ENCODE data around the gene LILRA5.

The LILRA5 gene

DNA sequence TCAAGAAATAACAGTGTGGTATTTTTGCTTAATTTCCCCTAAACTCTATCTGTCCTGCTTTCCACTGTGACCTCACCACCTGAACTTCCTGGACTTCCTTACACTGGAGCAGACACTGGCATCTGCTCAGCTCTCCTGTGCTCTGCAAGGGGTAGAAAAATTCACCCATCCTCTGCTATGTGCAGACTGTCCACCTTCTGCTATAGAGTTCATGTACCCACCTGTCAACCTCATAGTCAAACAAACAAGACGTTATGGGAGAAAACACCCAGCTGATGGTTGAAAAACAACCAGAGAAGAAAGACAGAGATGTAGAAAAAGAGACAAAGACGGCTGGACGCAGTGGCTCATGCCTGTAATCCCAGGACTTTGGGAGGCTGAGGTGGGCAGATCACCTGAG lies 39.6 kb upstream of the LILRA5 start:
- Histone ChIP-seq H3K4me1 (ENCODE audit: insufficient read depth, insufficient read length) (peaks cover 2% of the 10 kb centered on the region), H3K9me3 (ENCODE audit: insufficient read depth, low read length) (no peaks in the 10 kb centered on the region), H3K4me3 (ENCODE audit: insufficient read length, low read depth) (no peak overlapping the region), H3K27me3 (ENCODE audit: insufficient read depth, insufficient read length) (peaks cover 16% of the 10 kb centered on the region), H3K36me3 (ENCODE audit: insufficient read depth, insufficient read length, low read length) (no peaks in the 10 kb centered on the region), H3K9ac (ENCODE audit: insufficient read length, low read depth) (no peak overlapping the region)
- TF ChIP-seq ZNF274 (IDR thresholded peaks at IDR 0.05; ENCODE audit: low read depth, low read length), result no peak
- TF ChIP-seq YY1 (IDR thresholded peaks at IDR 0.05; ENCODE audit: insufficient read depth, insufficient read length), result no peak
- TF ChIP-seq SUZ12 (IDR thresholded peaks at IDR 0.05; ENCODE audit: extremely low read depth, insufficient read depth, insufficient read length), result no peak
- DNase-seq (ENCODE audit: low read depth, low spot score), result no peak

- H3K4me3 ChIP-seq (ENCODE audit: insufficient read length, low read depth), result no peak overlapping the region
- H3K36me3 ChIP-seq (ENCODE audit: insufficient read depth, insufficient read length, low read length), result no peaks in the 10 kb centered on the region
- no peaks in the 10 kb centered on the region for H3K4me1 ChIP-seq (ENCODE audit: insufficient read depth, insufficient read length)
- no peak overlapping the region for H3K9ac ChIP-seq (ENCODE audit: insufficient read length, low read depth)
- no peak for DNase-seq (ENCODE audit: low read depth, low spot score)
- no peak for TF ChIP-seq SUZ12 (IDR thresholded peaks at IDR 0.05; ENCODE audit: extremely low read depth, insufficient read depth, insufficient read length)
- TF ChIP-seq YY1 (IDR thresholded peaks at IDR 0.05; ENCODE audit: insufficient read depth, insufficient read length), result no peak
- TF ChIP-seq ZNF274 (IDR thresholded peaks at IDR 0.05; ENCODE audit: low read depth, low read length), result no peak
- peaks cover 20% of the 10 kb centered on the region for H3K27me3 ChIP-seq (ENCODE audit: insufficient read depth, insufficient read length)
- H3K9me3 ChIP-seq (ENCODE audit: insufficient read depth, low read length), result no peaks in the 10 kb centered on the region
Observed at GRCh38 chr19:54352041-54352440, 39.1 kb upstream of the LILRA5 start.

DNA sequence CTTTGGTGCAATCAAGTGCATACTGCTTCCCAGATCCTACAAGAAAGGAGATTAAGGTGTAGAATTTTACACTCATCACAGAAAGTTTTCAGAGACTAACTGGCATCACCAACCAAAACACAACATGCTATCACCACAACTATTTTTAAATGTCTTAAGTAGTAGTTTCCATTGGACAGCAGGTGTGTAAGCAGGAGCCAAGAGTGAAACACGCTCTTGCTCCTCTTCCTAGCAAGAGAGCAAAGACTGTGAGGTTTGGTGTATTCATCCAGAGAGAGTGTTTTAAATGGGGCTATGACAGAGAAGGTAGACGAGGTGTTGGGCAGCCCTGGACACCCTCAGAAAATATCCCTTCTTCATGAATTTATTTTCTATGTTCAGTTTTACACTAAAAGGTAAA lies 38.5 kb upstream of the LILRA5 start:
- no peaks in the 10 kb centered on the region for H3K36me3 ChIP-seq (ENCODE audit: insufficient read depth, insufficient read length, low read length)
- H3K9ac ChIP-seq (ENCODE audit: insufficient read length, low read depth), result no peak overlapping the region
- no peak for DNase-seq (ENCODE audit: low read depth, low spot score)
- H3K4me3 ChIP-seq (ENCODE audit: insufficient read length, low read depth), result no peak overlapping the region
- H3K27me3 ChIP-seq (ENCODE audit: insufficient read depth, insufficient read length), result peaks cover 22% of the 10 kb centered on the region
- no peaks in the 10 kb centered on the region for H3K4me1 ChIP-seq (ENCODE audit: insufficient read depth, insufficient read length)
- TF ChIP-seq YY1 (IDR thresholded peaks at IDR 0.05; ENCODE audit: insufficient read depth, insufficient read length), result no peak
- no peak for TF ChIP-seq SUZ12 (IDR thresholded peaks at IDR 0.05; ENCODE audit: extremely low read depth, insufficient read depth, insufficient read length)
- TF ChIP-seq ZNF274 (IDR thresholded peaks at IDR 0.05; ENCODE audit: low read depth, low read length), result no peak
- no peaks in the 10 kb centered on the region for H3K9me3 ChIP-seq (ENCODE audit: insufficient read depth, low read length)

GRCh38 chr19:54345938-54346386 lies 33.0 kb upstream of the LILRA5 start:
- no peaks in the 10 kb centered on the region for H3K4me1 ChIP-seq (ENCODE audit: insufficient read depth, insufficient read length)
- no peak overlapping the region for H3K9ac ChIP-seq (ENCODE audit: insufficient read length, low read depth)
- no peak overlapping the region for H3K4me3 ChIP-seq (ENCODE audit: insufficient read length, low read depth)
- H3K36me3 ChIP-seq (ENCODE audit: insufficient read depth, insufficient read length, low read length), result no peaks in the 10 kb centered on the region
- DNase-seq (ENCODE audit: low read depth, low spot score), result no peak
- H3K27me3 ChIP-seq (ENCODE audit: insufficient read depth, insufficient read length), result peaks cover 22% of the 10 kb centered on the region
- H3K9me3 ChIP-seq (ENCODE audit: insufficient read depth, low read length), result no peaks in the 10 kb centered on the region
- TF ChIP-seq YY1 (IDR thresholded peaks at IDR 0.05; ENCODE audit: insufficient read depth, insufficient read length) (no peak), ZNF274 (IDR thresholded peaks at IDR 0.05; ENCODE audit: low read depth, low read length) (no peak), SUZ12 (IDR thresholded peaks at IDR 0.05; ENCODE audit: extremely low read depth, insufficient read depth, insufficient read length) (no peak)

DNA sequence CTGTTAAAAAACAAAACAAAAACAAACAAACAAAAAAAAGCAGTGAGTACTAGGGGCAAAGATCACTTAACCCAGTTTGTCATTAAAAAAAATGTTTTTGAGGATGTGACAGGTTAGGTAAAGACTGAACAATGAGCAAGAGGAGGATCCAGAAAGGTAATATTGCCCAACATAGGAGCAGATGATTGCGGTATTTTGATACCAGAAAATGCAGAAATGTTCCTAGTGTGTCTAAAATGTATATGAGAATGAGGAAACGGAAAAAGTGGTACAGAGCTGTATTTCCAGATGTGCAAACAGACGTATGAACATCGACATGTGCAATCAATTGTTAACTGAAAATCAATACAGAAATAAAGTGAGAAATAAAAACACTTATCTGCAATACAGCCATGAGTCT lies 30.9 kb upstream of the LILRA5 start:
- Histone ChIP-seq H3K4me1 (ENCODE audit: insufficient read depth, insufficient read length) (no peaks in the 10 kb centered on the region), H3K36me3 (ENCODE audit: insufficient read depth, insufficient read length, low read length) (no peaks in the 10 kb centered on the region), H3K27me3 (ENCODE audit: insufficient read depth, insufficient read length) (peaks cover 8% of the 10 kb centered on the region), H3K4me3 (ENCODE audit: insufficient read length, low read depth) (no peak overlapping the region), H3K9me3 (ENCODE audit: insufficient read depth, low read length) (no peaks in the 10 kb centered on the region), H3K9ac (ENCODE audit: insufficient read length, low read depth) (no peak overlapping the region)
- TF ChIP-seq SUZ12 (IDR thresholded peaks at IDR 0.05; ENCODE audit: extremely low read depth, insufficient read depth, insufficient read length) (no peak), YY1 (IDR thresholded peaks at IDR 0.05; ENCODE audit: insufficient read depth, insufficient read length) (no peak), ZNF274 (IDR thresholded peaks at IDR 0.05; ENCODE audit: low read depth, low read length) (no peak)
- DNase-seq (ENCODE audit: low read depth, low spot score), result no peak

DNA sequence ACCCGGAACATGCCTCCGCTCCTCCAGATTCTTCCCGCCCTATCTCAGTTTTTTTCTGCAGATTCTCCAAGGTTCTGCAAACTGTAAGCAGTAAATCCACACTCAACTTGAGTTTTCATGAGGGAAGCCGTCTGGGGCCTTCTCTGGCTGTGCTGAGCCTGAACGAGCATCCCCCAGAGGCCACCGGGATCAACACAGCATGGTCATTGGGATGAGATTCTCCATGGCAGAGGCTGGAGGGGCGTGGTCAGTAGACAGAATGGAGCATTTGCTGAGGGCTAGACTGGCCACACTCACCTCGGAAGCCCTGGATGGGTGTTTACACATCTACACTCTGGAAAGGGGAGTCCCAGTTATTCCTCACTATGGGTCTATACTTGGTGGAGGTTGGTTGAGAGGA lies 28.3 kb upstream of the LILRA5 start:
- H3K4me1 ChIP-seq (ENCODE audit: insufficient read depth, insufficient read length), result no peaks in the 10 kb centered on the region
- H3K36me3 ChIP-seq (ENCODE audit: insufficient read depth, insufficient read length, low read length), result no peaks in the 10 kb centered on the region
- TF ChIP-seq YY1 (IDR thresholded peaks at IDR 0.05; ENCODE audit: insufficient read depth, insufficient read length) (no peak), ZNF274 (IDR thresholded peaks at IDR 0.05; ENCODE audit: low read depth, low read length) (no peak), SUZ12 (IDR thresholded peaks at IDR 0.05; ENCODE audit: extremely low read depth, insufficient read depth, insufficient read length) (no peak)
- no peak overlapping the region for H3K9ac ChIP-seq (ENCODE audit: insufficient read length, low read depth)
- no peak overlapping the region for H3K4me3 ChIP-seq (ENCODE audit: insufficient read length, low read depth)
- H3K9me3 ChIP-seq (ENCODE audit: insufficient read depth, low read length), result no peaks in the 10 kb centered on the region
- no peaks in the 10 kb centered on the region for H3K27me3 ChIP-seq (ENCODE audit: insufficient read depth, insufficient read length)
- no peak for DNase-seq (ENCODE audit: low read depth, low spot score)

DNA sequence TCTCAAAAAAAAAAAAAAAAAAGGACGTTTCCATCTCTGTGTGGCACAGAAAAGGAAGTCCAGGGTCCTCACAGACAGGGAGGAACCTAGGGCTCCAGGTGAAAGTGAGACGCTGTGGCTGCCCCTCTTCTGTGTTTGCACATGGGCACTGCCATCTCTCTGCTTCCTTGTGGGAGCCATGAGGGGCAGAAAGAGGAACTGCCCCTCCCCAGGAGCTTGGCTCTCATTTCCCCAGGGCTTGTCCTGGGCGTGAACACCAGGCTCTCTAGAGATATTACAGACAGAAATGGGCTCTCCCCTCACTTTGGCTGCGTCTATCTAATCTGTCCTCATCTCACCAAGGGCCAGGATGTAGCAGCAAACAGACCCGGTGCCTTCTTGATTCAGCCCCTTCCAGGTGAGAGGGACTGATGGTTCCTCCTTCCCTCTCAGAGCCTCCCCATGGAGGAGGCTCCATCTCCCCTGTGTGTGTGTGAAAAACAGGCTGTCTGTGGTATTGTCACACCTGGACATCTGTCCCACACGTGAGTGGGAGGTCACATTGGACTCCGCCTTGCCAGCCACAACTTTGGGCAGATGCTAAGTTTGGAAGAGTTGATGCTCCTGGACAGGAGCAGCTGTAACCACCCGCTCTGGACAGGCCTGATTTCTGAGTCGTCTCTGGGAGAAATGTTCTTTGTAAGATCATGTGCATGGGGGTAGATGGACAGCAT lies 26.8 kb upstream of the LILRA5 start:
- TF ChIP-seq YY1 (IDR thresholded peaks at IDR 0.05; ENCODE audit: insufficient read depth, insufficient read length) (no peak), SUZ12 (IDR thresholded peaks at IDR 0.05; ENCODE audit: extremely low read depth, insufficient read depth, insufficient read length) (no peak)
- no peaks in the 10 kb centered on the region for H3K36me3 ChIP-seq (ENCODE audit: insufficient read depth, insufficient read length, low read length)
- H3K4me3 ChIP-seq (ENCODE audit: insufficient read length, low read depth), result no peak overlapping the region
- DNase-seq (ENCODE audit: low read depth, low spot score), result no peak
- H3K9ac ChIP-seq (ENCODE audit: insufficient read length, low read depth), result no peak overlapping the region
- H3K4me1 ChIP-seq (ENCODE audit: insufficient read depth, insufficient read length), result no peaks in the 10 kb centered on the region
- no peaks in the 10 kb centered on the region for H3K27me3 ChIP-seq (ENCODE audit: insufficient read depth, insufficient read length)
- no peaks in the 10 kb centered on the region for H3K9me3 ChIP-seq (ENCODE audit: insufficient read depth, low read length)
